ENCODE measurements around the gene KRTAP1-3. TPM values are rescaled to one million over a fixed set of nuclear protein-coding genes. Genes with fewer than 3 reads are reported as not detected.
"Not testable (repeated sequence)": the region's sequence is repeated elsewhere in the genome, so short reads cannot be mapped to it uniquely, and the experiment has no call there.

Gene KRTAP1-3
- polyA plus RNA-seq, 1 donor = not detected

DNA sequence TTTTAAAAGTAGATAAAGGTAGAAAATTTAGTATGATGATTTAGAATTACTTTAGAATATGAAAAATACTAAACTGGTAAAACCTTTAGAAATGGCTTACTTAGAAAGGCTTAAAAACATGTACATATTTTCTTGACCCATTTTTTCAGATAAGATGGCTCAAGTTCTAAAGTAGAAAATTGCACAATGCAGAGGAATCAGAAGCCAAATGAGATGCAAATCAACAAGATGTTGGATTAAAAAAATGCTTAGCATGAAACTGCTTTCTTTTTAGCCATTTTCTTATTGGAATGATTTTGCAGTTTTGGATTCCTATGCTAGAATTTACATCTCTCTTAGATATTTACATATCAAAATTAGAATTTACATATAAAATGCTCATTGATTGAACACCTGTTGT, 24.2 kb downstream of the KRTAP1-3 start:
- no peak for DNase-seq (ENCODE audit: low read depth)

DNA sequence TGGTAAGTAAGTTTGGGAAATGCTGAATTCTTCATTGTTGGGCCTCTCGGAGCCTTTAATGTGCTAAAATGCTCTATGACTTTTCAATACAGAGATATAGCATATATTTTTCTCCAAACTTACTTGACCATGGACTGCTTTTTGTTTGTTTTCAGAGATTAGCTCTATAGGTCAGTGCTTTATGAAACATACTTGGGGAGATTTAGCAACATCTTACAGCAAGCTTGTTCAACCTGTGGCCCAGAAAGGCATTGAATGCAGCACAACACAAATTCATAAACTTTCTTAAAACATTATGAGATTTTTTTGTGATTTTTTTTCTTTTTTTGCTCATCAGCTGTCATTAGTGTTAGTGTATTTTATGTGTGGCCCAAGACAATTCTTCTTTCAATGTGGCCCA, 24.7 kb downstream of the KRTAP1-3 start:
- DNase-seq (ENCODE audit: low read depth) = no peak

GRCh38 chr17:41009301-41009760, 25.3 kb downstream of the KRTAP1-3 start:
- no peak for DNase-seq (ENCODE audit: low read depth)

DNA sequence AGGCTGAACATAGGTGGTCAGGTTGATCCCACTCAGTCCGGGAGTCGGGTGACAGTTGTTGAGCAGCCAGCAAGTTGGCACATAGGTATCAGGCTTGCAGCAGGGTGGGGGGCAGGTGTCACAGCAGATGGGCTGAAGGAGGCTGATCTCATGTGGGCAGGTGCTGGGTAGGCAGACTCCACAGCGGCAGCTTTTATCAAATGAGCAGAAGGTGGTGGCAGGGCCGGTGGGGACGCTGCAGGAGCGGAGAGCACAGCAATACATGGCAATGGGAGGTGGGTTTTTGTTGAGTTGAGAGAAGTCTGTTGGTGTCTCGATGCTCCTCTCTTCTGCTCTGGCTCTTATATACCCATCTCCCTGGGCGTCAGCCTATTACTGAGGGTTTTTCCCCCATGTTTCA, 25.9 kb downstream of the KRTAP1-3 start, which contains the start of gene KRTAP3-1:
KRTAP3-1 (minus strand) TSS at position 318 of the 400 bp plus-strand sequence; CDS start at position 264, 54 bp downstream.
- no peak for DNase-seq (ENCODE audit: low read depth)

DNA sequence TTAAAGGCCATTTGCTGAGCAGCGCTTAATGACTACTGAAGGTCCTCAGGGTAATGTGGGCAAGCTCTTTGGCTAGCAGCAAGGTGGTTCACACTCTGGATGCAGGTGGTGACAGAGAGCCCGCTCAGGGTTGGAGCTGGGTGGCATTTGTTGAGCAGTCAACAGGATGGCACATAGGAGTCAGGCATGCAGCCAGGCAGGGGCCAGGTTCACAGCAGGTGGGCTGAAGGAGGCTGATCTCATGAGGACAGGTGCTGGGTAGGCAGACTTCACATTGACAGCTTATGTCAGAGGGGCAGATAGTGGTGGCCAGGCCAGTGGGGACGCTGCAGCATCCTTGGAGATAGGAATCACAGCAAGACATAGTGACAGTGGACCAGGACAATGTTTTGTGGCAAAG, 30.3 kb downstream of the KRTAP1-3 start:
- DNase-seq (ENCODE audit: low read depth) = no peak

- no peak for DNase-seq (ENCODE audit: low read depth)
Observed at GRCh38 chr17:41003926-41004325, 30.7 kb downstream of the KRTAP1-3 start.

- DNase-seq (ENCODE audit: low read depth) = no peak
Observed at GRCh38 chr17:41002814-41003213, 31.9 kb downstream of the KRTAP1-3 start.

GRCh38 chr17:41001795-41002194, 32.9 kb downstream of the KRTAP1-3 start:
- DNase-seq (ENCODE audit: low read depth) = no peak

DNA sequence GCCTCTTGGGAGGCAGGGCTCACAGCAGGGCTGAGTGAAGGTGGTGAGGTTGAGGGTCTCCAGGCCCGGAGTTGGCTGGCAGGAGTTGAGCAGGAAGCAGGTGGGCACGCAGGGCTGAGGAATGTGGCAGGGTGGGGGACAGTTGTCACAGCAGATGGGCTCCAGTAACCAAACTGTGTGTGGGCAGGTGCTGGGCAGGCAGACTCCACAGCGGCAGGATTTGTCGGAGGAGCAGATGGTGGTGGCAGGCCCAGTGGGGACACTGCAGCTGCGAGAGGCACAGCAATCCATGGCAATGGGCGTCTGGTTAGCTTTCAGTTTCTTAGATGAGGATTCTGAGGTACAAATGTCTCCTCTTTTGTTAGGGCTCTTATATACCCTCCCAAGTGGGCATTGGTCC, 35.1 kb downstream of the KRTAP1-3 start, which contains the start of gene KRTAP3-2:
KRTAP3-2 (minus strand) TSS at position 344 of the 400 bp plus-strand sequence; CDS start at position 291, 53 bp downstream.
- DNase-seq (ENCODE audit: low read depth) = not testable (repeated sequence)

GRCh38 chr17:40997361-40997760, 37.3 kb downstream of the KRTAP1-3 start:
- DNase-seq (ENCODE audit: low read depth) = no peak

DNA sequence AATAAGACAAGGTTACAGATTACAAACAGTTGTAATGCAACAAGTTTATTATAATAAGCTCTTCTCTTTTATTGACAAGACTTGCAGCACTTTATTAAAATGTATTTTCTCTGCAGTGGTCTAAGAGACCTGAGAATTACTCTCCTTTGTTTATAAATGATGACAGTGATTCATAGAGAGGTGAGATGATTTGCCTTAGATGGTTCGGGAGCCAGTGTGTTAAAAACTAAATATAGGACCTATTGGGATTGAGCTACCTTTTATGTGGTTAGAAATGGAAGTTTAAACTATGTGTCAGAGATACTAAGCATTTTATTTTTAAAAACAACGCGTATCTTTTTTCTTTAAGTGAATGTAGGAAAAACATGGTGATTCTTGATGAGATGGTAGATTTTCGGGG, 37.8 kb downstream of the KRTAP1-3 start:
- DNase-seq (ENCODE audit: low read depth) = no peak

- DNase-seq (ENCODE audit: low read depth) = no peak
Observed at GRCh38 chr17:40995116-40995515, 39.6 kb downstream of the KRTAP1-3 start.

DNA sequence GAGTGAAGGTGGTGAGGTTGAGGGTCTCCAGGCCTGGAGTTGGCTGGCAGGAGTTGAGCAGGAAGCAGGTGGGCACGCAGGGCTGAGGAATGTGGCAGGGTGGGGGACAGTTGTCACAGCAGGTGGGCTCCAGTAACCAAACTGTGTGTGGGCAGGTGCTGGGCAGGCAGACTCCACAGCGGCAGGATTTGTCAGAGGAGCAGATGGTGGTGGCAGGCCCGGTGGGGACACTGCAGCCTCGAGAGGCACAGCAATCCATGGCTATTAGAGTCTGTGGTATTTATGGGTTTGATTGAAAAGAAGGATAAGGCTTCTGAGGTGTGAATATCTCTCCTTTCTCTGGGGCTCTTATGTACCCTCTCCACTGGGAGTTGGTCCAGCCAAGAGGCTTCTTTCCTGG, 40.8 kb downstream of the KRTAP1-3 start, which contains the start of gene KRTAP3-3:
KRTAP3-3 (minus strand) TSS at position 326 of the 400 bp plus-strand sequence; CDS start at position 259, 67 bp downstream.
- no peak for DNase-seq (ENCODE audit: low read depth)

DNA sequence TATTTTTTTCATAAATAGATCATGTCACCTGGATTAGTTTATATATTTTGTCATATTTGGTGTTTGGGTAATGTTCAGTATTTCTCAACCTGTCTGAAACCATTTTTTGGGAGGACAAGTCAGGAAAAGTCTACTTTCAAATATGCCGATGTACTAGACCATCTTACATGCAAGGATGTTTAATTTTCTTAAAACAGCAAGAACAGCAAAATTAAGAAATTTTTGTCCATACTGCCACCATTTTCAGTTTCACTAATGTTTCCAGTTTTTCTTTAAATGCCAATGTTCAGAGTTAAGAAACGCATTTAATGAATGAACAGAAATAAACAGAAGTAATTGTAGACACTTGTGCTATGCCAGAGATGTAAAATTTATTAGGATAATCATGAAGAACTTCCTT, 41.6 kb downstream of the KRTAP1-3 start:
- DNase-seq (ENCODE audit: low read depth) = no peak

- no peak for DNase-seq (ENCODE audit: low read depth)
Observed at GRCh38 chr17:40992666-40993065, 42.0 kb downstream of the KRTAP1-3 start.

GRCh38 chr17:40986920-40987319, 47.8 kb downstream of the KRTAP1-3 start:
- no peak for DNase-seq (ENCODE audit: low read depth)

GRCh38 chr17:40984226-40984625, 50.4 kb downstream of the KRTAP1-3 start, which contains the start of gene KRT40:
Gene KRT40 (minus strand): TSS chr17:40984326. CDS start chr17:40984273, 53 bp downstream.
- no peak for DNase-seq (ENCODE audit: low read depth)

Other genes starting within 250 kb of the KRTAP1-3 start
- gene KRT28, start 234.9 kb downstream of the KRTAP1-3 start, polyA plus RNA-seq (ENCODE audit: insufficient read length) = not detected
- gene KRT10, start 212.3 kb downstream of the KRTAP1-3 start, polyA plus RNA-seq (ENCODE audit: insufficient read length) = 35.8 TPM
- 0.08 TPM for gene KRT12, start 167.7 kb downstream of the KRTAP1-3 start, polyA plus RNA-seq (ENCODE audit: insufficient read length)
- not detected for gene KRT20, start 149.6 kb downstream of the KRTAP1-3 start, polyA plus RNA-seq (ENCODE audit: insufficient read length)
- gene KRT23, start 97.2 kb downstream of the KRTAP1-3 start, polyA plus RNA-seq (ENCODE audit: insufficient read length) = 0.19 TPM
- 7.2 TPM for gene KRT39, start 67.9 kb downstream of the KRTAP1-3 start, polyA plus RNA-seq (ENCODE audit: insufficient read length)
- 10.9 TPM for gene KRT40, start 50.5 kb downstream of the KRTAP1-3 start, polyA plus RNA-seq (ENCODE audit: insufficient read length)
- not detected for gene KRTAP3-3, start 40.7 kb downstream of the KRTAP1-3 start, polyA plus RNA-seq (ENCODE audit: insufficient read length)
- gene KRTAP3-2, start 35.0 kb downstream of the KRTAP1-3 start, polyA plus RNA-seq (ENCODE audit: insufficient read length) = 0.52 TPM
- not detected for gene KRTAP3-1, start 25.7 kb downstream of the KRTAP1-3 start, polyA plus RNA-seq (ENCODE audit: insufficient read length)
- gene KRTAP1-5, start 7.7 kb downstream of the KRTAP1-3 start, polyA plus RNA-seq (ENCODE audit: insufficient read length) = not detected
- not detected for gene KRTAP1-4, start 4.7 kb downstream of the KRTAP1-3 start, polyA plus RNA-seq (ENCODE audit: insufficient read length)
- gene KRTAP1-1, start 6.6 kb upstream of the KRTAP1-3 start, polyA plus RNA-seq (ENCODE audit: insufficient read length) = not detected
- not detected for gene KRTAP2-1, start 12.4 kb upstream of the KRTAP1-3 start, polyA plus RNA-seq (ENCODE audit: insufficient read length)
- gene KRTAP2-2, start 20.4 kb upstream of the KRTAP1-3 start, polyA plus RNA-seq (ENCODE audit: insufficient read length) = not detected
- not detected for gene KRTAP2-3, start 25.2 kb upstream of the KRTAP1-3 start, polyA plus RNA-seq (ENCODE audit: insufficient read length)
- gene KRTAP2-4, start 31.0 kb upstream of the KRTAP1-3 start, polyA plus RNA-seq (ENCODE audit: insufficient read length) = not detected
- gene KRTAP4-7, start 49.3 kb upstream of the KRTAP1-3 start, polyA plus RNA-seq (ENCODE audit: insufficient read length) = not detected
- not detected for gene KRTAP4-8, start 63.3 kb upstream of the KRTAP1-3 start, polyA plus RNA-seq (ENCODE audit: insufficient read length)
- gene KRTAP4-16, start 67.3 kb upstream of the KRTAP1-3 start, polyA plus RNA-seq (ENCODE audit: insufficient read length) = not detected
- gene KRTAP4-9, start 70.5 kb upstream of the KRTAP1-3 start, polyA plus RNA-seq (ENCODE audit: insufficient read length) = not detected
- not detected for gene KRTAP4-11, start 83.5 kb upstream of the KRTAP1-3 start, polyA plus RNA-seq (ENCODE audit: insufficient read length)
- not detected for gene KRTAP4-12, start 89.3 kb upstream of the KRTAP1-3 start, polyA plus RNA-seq (ENCODE audit: insufficient read length)
- gene KRTAP4-6, start 105.7 kb upstream of the KRTAP1-3 start, polyA plus RNA-seq (ENCODE audit: insufficient read length) = not detected
- gene KRTAP4-5, start 115.0 kb upstream of the KRTAP1-3 start, polyA plus RNA-seq (ENCODE audit: insufficient read length) = not detected
- not detected for gene KRTAP4-4, start 125.9 kb upstream of the KRTAP1-3 start, polyA plus RNA-seq (ENCODE audit: insufficient read length)
- not detected for gene KRTAP4-3, start 133.3 kb upstream of the KRTAP1-3 start, polyA plus RNA-seq (ENCODE audit: insufficient read length)
- gene KRTAP4-2, start 143.3 kb upstream of the KRTAP1-3 start, polyA plus RNA-seq (ENCODE audit: insufficient read length) = not detected
- gene KRTAP4-1, start 150.0 kb upstream of the KRTAP1-3 start, polyA plus RNA-seq (ENCODE audit: insufficient read length) = not detected
- gene KRTAP9-1, start 155.0 kb upstream of the KRTAP1-3 start, polyA plus RNA-seq (ENCODE audit: insufficient read length) = not detected
- gene KRTAP9-2, start 191.8 kb upstream of the KRTAP1-3 start, polyA plus RNA-seq (ENCODE audit: insufficient read length) = not detected
- gene KRTAP9-3, start 197.6 kb upstream of the KRTAP1-3 start, polyA plus RNA-seq (ENCODE audit: insufficient read length) = not detected
- not detected for gene KRTAP9-8, start 203.1 kb upstream of the KRTAP1-3 start, polyA plus RNA-seq (ENCODE audit: insufficient read length)
- gene KRTAP9-4, start 214.8 kb upstream of the KRTAP1-3 start, polyA plus RNA-seq (ENCODE audit: insufficient read length) = not detected
- gene KRTAP9-9, start 220.5 kb upstream of the KRTAP1-3 start, polyA plus RNA-seq (ENCODE audit: insufficient read length) = not detected
- gene KRTAP9-6, start 230.5 kb upstream of the KRTAP1-3 start, polyA plus RNA-seq (ENCODE audit: insufficient read length) = 0.22 TPM
- gene KRTAP9-7, start 240.8 kb upstream of the KRTAP1-3 start, polyA plus RNA-seq (ENCODE audit: insufficient read length) = not detected